HG03139 (cell line): ENCODE results near the gene HELZ.
"Not testable (repeated sequence)": the region's sequence is repeated elsewhere in the genome, so short reads cannot be mapped to it uniquely, and the experiment has no call there.

Experiments used
- ATAC-seq: cut with Tn5 transposase; IDR thresholded peaks from one replicate; pipeline ENCODE4 v1.9.1; 2021; ENCODE audit not compliant: unreplicated experiment

HELZ gene

GRCh38 chr17:67148352-67148751 lies 96.6 kb downstream of the HELZ start:
- ATAC-seq = no peak

GRCh38 chr17:67145183-67145805 lies 99.7 kb downstream of the HELZ start:
- no peak for ATAC-seq

GRCh38 chr17:67143318-67143717 lies 101.7 kb downstream of the HELZ start:
- no peak for ATAC-seq

GRCh38 chr17:67142030-67142429 lies 103.0 kb downstream of the HELZ start:
- not testable (repeated sequence) for ATAC-seq

- no peak for ATAC-seq
These were observed 105.0 kb downstream of the HELZ start for GRCh38 chr17:67139784-67140665.

GRCh38 chr17:67139289-67139688 lies 105.7 kb downstream of the HELZ start:
- ATAC-seq = no peak

- ATAC-seq = no peak
These were observed 106.6 kb downstream of the HELZ start for GRCh38 chr17:67138392-67138791.

GRCh38 chr17:67137860-67138259 lies 107.1 kb downstream of the HELZ start:
- ATAC-seq = no peak

- no peak for ATAC-seq
These were observed 108.0 kb downstream of the HELZ start for GRCh38 chr17:67137026-67137370.

- ATAC-seq = no peak
These were observed 108.6 kb downstream of the HELZ start for GRCh38 chr17:67136191-67137025.

GRCh38 chr17:67133161-67133560 lies 111.8 kb downstream of the HELZ start:
- no peak for ATAC-seq

- no peak for ATAC-seq
These were observed 112.6 kb downstream of the HELZ start for GRCh38 chr17:67132366-67132765.

GRCh38 chr17:67130768-67131167 lies 114.2 kb downstream of the HELZ start:
- no peak for ATAC-seq

GRCh38 chr17:67129283-67129682 lies 115.7 kb downstream of the HELZ start:
- no peak for ATAC-seq

GRCh38 chr17:67128700-67129099 lies 116.3 kb downstream of the HELZ start:
- no peak for ATAC-seq

- ATAC-seq = no peak
These were observed 117.1 kb downstream of the HELZ start for GRCh38 chr17:67127925-67128324.

- ATAC-seq = no peak
These were observed 118.0 kb downstream of the HELZ start for GRCh38 chr17:67126983-67127382.

GRCh38 chr17:67126543-67126942 lies 118.5 kb downstream of the HELZ start:
- ATAC-seq = not testable (repeated sequence)

GRCh38 chr17:67125924-67126323 lies 119.1 kb downstream of the HELZ start:
- ATAC-seq = no peak

GRCh38 chr17:67125417-67125816 lies 119.6 kb downstream of the HELZ start:
- no peak for ATAC-seq

- ATAC-seq = no peak
These were observed 120.4 kb downstream of the HELZ start for GRCh38 chr17:67124450-67125148.
